RWPE2 (cell line): ENCODE data around the gene TWNK.

Source experiments
- ATAC-seq: fragments of 200-7000 bp; cut with Tn5 transposase; 3 replicates; pipeline ENCODE4 v1.9.1; 2021; ENCODE audit warnings: low read depth
- DNase-seq: peaks from one replicate; pipeline ENCODE4 v3.0.0-alpha.2; 2020; ENCODE audit warnings: low spot score
- H3K27ac ChIP-seq: fragments of 450-650 bp; 2 replicates; pipeline ENCODE4 v1.5.1; 2017; ENCODE audit warnings: mild to moderate bottlenecking; ENCODE audit not compliant: poor library complexity, severe bottlenecking
- H3K27me3 ChIP-seq: fragments of 250-450 bp; sonication (Bioruptor Pico); 2 replicates; pipeline ENCODE4 v1.5.1; 2021; ENCODE audit warnings: mild to moderate bottlenecking, moderate library complexity; ENCODE audit not compliant: insufficient read depth, poor library complexity, severe bottlenecking
- H3K36me3 ChIP-seq: fragments of 250-450 bp; sonication (Bioruptor Pico); 2 replicates; pipeline ENCODE4 v1.5.1; 2020; ENCODE audit warnings: low read depth, mild to moderate bottlenecking, moderate library complexity
- H3K4me1 ChIP-seq: fragments of 250-450 bp; sonication (Bioruptor Pico); 2 replicates; pipeline ENCODE4 v1.5.1; 2021; ENCODE audit warnings: mild to moderate bottlenecking, moderate library complexity; ENCODE audit not compliant: insufficient read depth, poor library complexity, severe bottlenecking
- H3K4me3 ChIP-seq: fragments of 250-450 bp; sonication (Bioruptor Pico); 2 replicates; pipeline ENCODE4 v1.5.1; 2021; ENCODE audit warnings: mild to moderate bottlenecking, moderate library complexity; ENCODE audit not compliant: severe bottlenecking
- H3K9me3 ChIP-seq: fragments of 250-450 bp; sonication (Bioruptor Pico); 2 replicates; pipeline ENCODE4 v1.5.1; 2021; ENCODE audit warnings: mild to moderate bottlenecking, moderate library complexity; ENCODE audit not compliant: severe bottlenecking
- TF ChIP-seq, protein P1 (sequence below): fragments of 450-650 bp; IDR thresholded peaks from one replicate; pipeline ENCODE4 v1.5.1; 2017; ENCODE audit warnings: mild to moderate bottlenecking, moderate library complexity; ENCODE audit not compliant: poor library complexity, severe bottlenecking

TWNK gene

DNA sequence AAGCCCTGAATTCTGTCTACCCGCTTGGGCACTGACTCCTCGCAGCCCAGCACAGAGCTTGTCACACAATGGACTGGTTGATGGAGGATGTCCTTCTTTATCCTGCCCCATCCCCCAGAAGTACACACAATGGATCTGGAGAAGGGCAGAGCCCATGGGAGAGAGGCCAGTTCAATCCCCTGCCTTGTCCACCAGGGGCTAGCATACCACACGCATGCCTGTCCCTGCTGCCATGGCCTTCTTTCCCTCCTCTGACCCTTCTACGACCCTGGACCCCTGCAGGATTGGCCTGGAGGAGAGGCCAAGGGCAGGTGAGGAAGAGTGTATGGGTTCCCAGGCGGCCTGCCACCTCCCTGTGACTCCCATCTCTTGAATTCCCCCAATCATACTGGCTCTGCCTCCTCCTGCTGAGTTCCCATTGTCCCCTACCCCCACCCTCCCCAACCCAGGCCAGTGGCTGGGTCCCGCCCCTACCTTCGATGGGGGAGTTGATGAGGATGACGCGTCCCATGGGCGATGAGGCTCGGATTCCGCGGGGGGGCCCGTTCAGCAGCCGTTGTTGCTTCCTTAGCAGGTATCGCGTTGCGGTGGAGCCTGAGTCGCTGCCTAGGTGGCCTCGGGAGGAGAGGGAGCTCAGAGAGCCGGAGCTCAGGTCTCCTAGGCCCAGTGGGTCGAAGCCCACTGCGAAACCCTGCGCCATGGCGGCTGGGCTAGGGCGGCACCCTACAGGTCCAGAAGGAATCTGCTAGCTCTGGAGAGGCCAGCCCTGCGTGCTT lies 42.4 kb downstream of the TWNK start:
- Histone ChIP-seq H3K36me3 (peaks cover 4% of the 10 kb centered on the region), H3K27me3 (no peaks in the 10 kb centered on the region), H3K27ac (no peak overlapping the region), H3K9me3 (no peaks in the 10 kb centered on the region), H3K4me3 (no peak overlapping the region), H3K4me1 (no peaks in the 10 kb centered on the region)
- ATAC-seq (no peak), DNase-seq (no peak)
- TF ChIP-seq, protein P1, sequence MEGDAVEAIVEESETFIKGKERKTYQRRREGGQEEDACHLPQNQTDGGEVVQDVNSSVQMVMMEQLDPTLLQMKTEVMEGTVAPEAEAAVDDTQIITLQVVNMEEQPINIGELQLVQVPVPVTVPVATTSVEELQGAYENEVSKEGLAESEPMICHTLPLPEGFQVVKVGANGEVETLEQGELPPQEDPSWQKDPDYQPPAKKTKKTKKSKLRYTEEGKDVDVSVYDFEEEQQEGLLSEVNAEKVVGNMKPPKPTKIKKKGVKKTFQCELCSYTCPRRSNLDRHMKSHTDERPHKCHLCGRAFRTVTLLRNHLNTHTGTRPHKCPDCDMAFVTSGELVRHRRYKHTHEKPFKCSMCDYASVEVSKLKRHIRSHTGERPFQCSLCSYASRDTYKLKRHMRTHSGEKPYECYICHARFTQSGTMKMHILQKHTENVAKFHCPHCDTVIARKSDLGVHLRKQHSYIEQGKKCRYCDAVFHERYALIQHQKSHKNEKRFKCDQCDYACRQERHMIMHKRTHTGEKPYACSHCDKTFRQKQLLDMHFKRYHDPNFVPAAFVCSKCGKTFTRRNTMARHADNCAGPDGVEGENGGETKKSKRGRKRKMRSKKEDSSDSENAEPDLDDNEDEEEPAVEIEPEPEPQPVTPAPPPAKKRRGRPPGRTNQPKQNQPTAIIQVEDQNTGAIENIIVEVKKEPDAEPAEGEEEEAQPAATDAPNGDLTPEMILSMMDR, result no peak

DNA sequence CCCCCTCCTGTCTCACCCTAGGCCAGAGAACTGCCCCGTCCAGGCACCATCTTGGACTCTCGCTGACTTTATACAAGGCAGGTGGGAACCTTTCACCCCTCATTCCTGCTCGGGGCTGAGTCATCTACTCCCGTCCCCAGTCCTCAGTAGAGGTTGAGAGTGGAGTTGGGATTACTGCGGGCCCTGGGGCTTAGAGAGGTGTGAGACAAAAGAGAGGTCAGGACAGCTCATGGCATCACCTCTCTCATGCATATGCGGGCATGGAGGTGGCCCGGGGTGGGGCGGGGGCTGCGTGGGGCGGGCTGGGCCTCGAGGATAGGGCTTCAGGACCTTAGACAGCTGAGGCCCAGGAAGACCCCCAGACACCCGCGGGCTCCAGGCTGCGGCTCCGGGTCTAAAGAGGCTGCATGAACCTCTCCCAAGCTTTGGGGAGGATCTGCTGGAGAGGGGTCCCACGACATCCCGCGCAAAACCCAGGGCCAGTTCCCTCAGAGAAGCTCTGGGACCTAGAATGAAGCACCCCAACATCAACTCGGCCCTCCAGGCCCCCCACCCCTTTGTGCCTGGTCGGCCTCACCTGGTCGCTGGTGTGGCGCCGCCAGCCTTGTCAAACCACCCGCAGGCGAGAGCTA lies 43.3 kb downstream of the TWNK start:
- H3K36me3 ChIP-seq, result peaks cover 13% of the 10 kb centered on the region
- no peaks in the 10 kb centered on the region for H3K27me3 ChIP-seq
- no peaks in the 10 kb centered on the region for H3K4me1 ChIP-seq
- no peak for DNase-seq
- TF ChIP-seq, protein P1, result no peak
- H3K27ac ChIP-seq, result no peak overlapping the region
- no peaks in the 10 kb centered on the region for H3K9me3 ChIP-seq
- no peak; the same call in 2 of the 3 replicates for ATAC-seq
- peak overlapping the region; percentile 48 for H3K4me3 ChIP-seq

DNA sequence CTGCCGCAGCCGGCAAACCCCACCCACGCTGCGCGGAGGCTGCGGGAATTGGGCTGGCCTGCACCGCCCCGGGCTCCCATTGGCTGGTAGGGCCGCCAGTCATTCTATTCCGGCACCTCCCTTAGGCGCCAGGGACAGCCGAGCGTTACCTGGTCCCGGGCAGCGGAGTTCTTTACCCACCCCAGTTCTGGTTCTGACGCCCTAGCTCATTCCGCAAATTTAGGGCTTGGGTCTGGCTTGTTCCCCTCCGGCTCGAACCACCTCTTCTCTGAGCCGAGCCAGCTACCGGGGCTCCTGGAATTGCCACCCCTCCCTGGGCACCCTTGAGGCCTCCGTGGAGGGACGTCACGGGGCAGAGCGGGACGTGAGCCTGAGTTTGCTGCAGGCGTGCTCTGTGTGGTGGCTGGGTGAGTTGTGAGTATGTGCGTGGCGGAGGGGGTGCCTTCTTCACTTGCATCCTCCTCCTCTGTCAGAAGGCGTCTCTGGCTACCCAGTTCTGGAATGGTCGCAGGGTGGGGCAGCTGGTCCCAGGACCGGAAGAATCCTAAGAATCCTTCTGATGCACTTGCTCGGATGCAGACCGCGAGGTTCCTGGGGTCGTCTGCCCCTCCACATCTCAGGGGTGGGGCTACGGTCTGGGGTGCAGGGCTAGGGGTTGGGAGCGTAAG lies 43.9 kb downstream of the TWNK start, which contains the start of the genes PDZD7 and SFXN3:
TSS of gene PDZD7 (minus strand) at position 2 of the 668 bp plus-strand sequence. CDS start 910 bp downstream, outside the sequence.
TSS of gene SFXN3 (plus strand) at position 107 of the 668 bp plus-strand sequence. CDS start 3,461 bp downstream, outside the sequence.
- no peaks in the 10 kb centered on the region for H3K4me1 ChIP-seq
- DNase-seq, result peak; percentile 93
- H3K9me3 ChIP-seq, result no peaks in the 10 kb centered on the region
- peak within 1 kb of the TSS; percentile 84 for H3K27ac ChIP-seq
- peaks cover 16% of the 10 kb centered on the region for H3K36me3 ChIP-seq
- H3K27me3 ChIP-seq, result no peaks in the 10 kb centered on the region
- ATAC-seq, result peak; percentile 83
- H3K4me3 ChIP-seq, result peak within 1 kb of the TSS; percentile 48
- TF ChIP-seq, protein P1, result no peak

DNA sequence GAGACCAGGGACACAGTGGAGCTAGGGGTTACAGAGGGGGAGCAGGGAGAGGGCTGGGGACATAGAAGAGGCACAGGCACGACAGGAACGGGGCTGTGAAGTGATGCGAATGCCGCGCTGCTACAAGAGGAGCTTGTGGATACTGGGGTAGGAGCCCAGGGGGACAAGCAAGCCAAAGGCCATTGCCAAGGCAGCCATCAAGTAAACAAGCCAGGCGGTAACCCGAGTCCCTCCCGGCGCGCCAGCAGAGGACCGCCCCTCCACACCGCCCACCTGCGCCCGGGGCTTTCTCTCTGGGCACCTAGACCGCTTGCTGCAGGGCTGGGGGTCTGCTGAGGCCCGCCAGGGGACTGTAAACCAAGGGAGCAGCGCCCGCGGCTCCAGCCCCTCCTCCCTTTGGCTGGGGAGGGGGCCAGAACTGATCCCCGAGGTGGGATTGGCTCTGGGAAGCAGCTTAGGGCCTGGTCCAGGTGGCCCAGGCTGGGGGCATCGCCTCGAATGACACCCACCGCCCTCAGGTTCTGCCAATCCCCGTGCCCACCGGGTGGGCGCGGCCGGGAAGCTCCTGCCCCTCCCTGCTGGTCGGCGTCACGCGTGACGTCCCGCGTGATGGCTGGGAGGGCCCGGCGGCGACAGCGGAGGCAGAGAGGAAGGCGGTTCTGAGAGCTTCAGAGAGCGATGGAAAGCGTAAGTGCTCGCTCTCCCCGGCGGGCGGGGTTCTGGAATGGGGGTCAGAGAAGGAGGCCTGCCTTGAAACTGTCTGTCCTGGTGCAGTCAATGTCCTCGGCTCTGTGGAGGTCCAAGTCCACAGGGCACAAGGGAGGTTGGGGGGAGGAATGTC lies 44.7 kb downstream of the TWNK start:
- peak; percentile 17 for ATAC-seq
- peak overlapping the region; percentile 84 for H3K27ac ChIP-seq
- H3K4me1 ChIP-seq, result no peaks in the 10 kb centered on the region
- no peaks in the 10 kb centered on the region for H3K9me3 ChIP-seq
- no peak for DNase-seq
- H3K36me3 ChIP-seq, result peaks cover 24% of the 10 kb centered on the region
- H3K4me3 ChIP-seq, result peak overlapping the region; percentile 48
- TF ChIP-seq, protein P1, result no peak
- H3K27me3 ChIP-seq, result no peaks in the 10 kb centered on the region
